HepG2 (cell line): ENCODE measurements around the gene ADGRL3. TPM values are rescaled to one million over a fixed set of nuclear protein-coding genes. Genes with fewer than 3 reads are reported as not detected.

ENCODE experiments used
- AHDC1 ChIP-seq: sonication (generic); formaldehyde crosslinking; IDR thresholded peaks from 2 replicates; pipeline ENCODE4 v1.5.1; 2020; ENCODE audit warnings: mild to moderate bottlenecking, missing genetic modification reagents, borderline replicate concordance
- E2F2 ChIP-seq: sonication (generic); formaldehyde crosslinking; IDR thresholded peaks from 2 replicates; pipeline ENCODE4 v1.4.0; 2020; ENCODE audit warnings: missing genetic modification reagents, borderline replicate concordance
- FOXK2 ChIP-seq: fragments of 450-650 bp; IDR thresholded peaks from 2 replicates; pipeline ENCODE4 v1.6.1; 2016
- RXRB ChIP-seq: IDR thresholded peaks from 2 replicates; pipeline ENCODE4 v1.6.1; 2016; ENCODE audit warnings: borderline replicate concordance, missing genetic modification reagents, missing compliant biosample characterization
- ZBTB44 ChIP-seq: sonication (generic); formaldehyde crosslinking; IDR thresholded peaks from 2 replicates; pipeline ENCODE4 v1.4.0; 2020; ENCODE audit warnings: missing genetic modification reagents
- ZNF326 ChIP-seq: sonication (generic); formaldehyde crosslinking; IDR thresholded peaks from 2 replicates; pipeline ENCODE4 v1.4.0; 2020; ENCODE audit warnings: missing genetic modification reagents, borderline replicate concordance
- polyA plus RNA-seq, 8 experiments: library from polyadenylated mRNA; depleted of rRNA in 3 of 8; stranded (reverse) in 7 of 8; unstranded in 1 of 8; fragments of >200 nt; fragmentation: Illumina TruSeq in 4 of 8; extraction: Trizol in 4 of 8; gene quantifications; 2 replicates each; pipeline versions ENCODE4 v1.2.1 to v1.2.3, GENCODE V29; 2011 to 2016; ENCODE audit warnings: low read depth in 4 of 8, missing spikeins in 1 of 8, mixed read lengths in 1 of 8; ENCODE audit not compliant: insufficient read depth in 1 of 8
- total RNA-seq, 5 experiments: library from RNA; depleted of rRNA; stranded (reverse); fragments of >200 nt; fragmentation: Illumina TruSeq; extraction: Trizol; gene quantifications; 2 replicates each; pipeline ENCODE4 v1.2.3, GENCODE V29; 2016; ENCODE audit warnings: low read depth in 1 of 5

Gene ADGRL3
- total and polyA plus RNA-seq, 2 of the 13 experiments (the other 11 are each of a cell fraction or from before 2014, with no cell fraction given), result 0.04 to 0.05 TPM

DNA sequence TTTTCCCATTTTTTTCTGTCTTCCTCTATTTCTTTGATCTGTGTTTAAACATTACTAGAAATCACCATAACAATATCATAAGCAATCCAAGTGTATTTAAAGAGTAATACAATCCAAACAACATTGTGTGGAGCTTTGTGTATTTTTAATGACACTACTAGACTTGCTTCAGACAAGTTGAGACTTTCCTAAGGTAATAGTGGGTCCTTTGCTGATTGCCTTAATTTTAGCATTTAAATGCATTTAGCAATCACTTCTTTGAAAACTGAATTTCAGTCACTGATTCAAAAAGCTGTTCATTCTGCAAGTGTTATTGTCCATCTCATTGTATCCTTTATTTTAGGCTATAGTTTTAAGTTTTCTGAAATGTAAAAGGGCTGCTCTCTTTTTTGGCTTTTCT lies 804.8 kb downstream of the ADGRL3 start (continued):
- TF ChIP-seq AHDC1 (CRISPR knock-in tag), result no peak
- TF ChIP-seq RXRB (CRISPR knock-in tag), result no peak
- TF ChIP-seq E2F2 (CRISPR knock-in tag), result no peak
- no peak for TF ChIP-seq FOXK2
- no peak for TF ChIP-seq ZNF326 (CRISPR knock-in tag)
- TF ChIP-seq ZBTB44, result no peak
